H9 (cell line): ENCODE results near the gene CD84. TPM values are rescaled to one million over a fixed set of nuclear protein-coding genes. Genes with fewer than 3 reads are reported as not detected.

Source experiments
- DNase-seq: peaks from one replicate; pipeline ENCODE4 v3.0.0-alpha.2; 2017
- H2AFZ ChIP-seq: one replicate; pipeline ENCODE4 v1.6.1; 2013; ENCODE audit warnings: mild to moderate bottlenecking, low read length, control low read depth, moderate library complexity
- H2AK5ac ChIP-seq: 2 replicates; pipeline ENCODE4 v1.6.1; 2013; ENCODE audit warnings: low read length, control low read depth, mixed read lengths; ENCODE audit not compliant: insufficient read length
- H2BK120ac ChIP-seq: one replicate; pipeline ENCODE4 v1.6.1; 2013; ENCODE audit warnings: low read depth, mild to moderate bottlenecking, low read length, control low read depth, inconsistent platforms; ENCODE audit not compliant: poor library complexity, severe bottlenecking
- H2BK12ac ChIP-seq: 2 replicates; pipeline ENCODE4 v1.6.1; 2013; ENCODE audit warnings: low read length, control low read depth, mixed read lengths, low read depth; ENCODE audit not compliant: insufficient read length
- H2BK15ac ChIP-seq: 2 replicates; pipeline ENCODE4 v1.6.1; 2013; ENCODE audit warnings: low read depth, low read length, control low read depth
- H2BK20ac ChIP-seq: one replicate; pipeline ENCODE4 v1.6.1; 2013; ENCODE audit warnings: low read depth, mild to moderate bottlenecking, low read length, control low read depth, inconsistent platforms; ENCODE audit not compliant: poor library complexity, severe bottlenecking
- H2BK5ac ChIP-seq: 2 replicates; pipeline ENCODE4 v1.6.1; 2013; ENCODE audit warnings: low read length, control low read depth, mixed read lengths; ENCODE audit not compliant: insufficient read length
- H3K14ac ChIP-seq: 2 replicates; pipeline ENCODE4 v1.6.1; 2013; ENCODE audit warnings: low read length, control low read depth; ENCODE audit not compliant: insufficient read depth
- H3K18ac ChIP-seq: 2 replicates; pipeline ENCODE4 v1.6.1; 2013; ENCODE audit warnings: low read depth, mild to moderate bottlenecking, mixed read lengths, low read length, control low read depth; ENCODE audit not compliant: insufficient read length
- H3K23ac ChIP-seq: 2 replicates; pipeline ENCODE4 v1.6.1; 2013; ENCODE audit warnings: low read length, control low read depth, mixed read lengths, low read depth; ENCODE audit not compliant: insufficient read length
- H3K23me2 ChIP-seq: 2 replicates; pipeline ENCODE4 v1.6.1; 2013; ENCODE audit warnings: low read depth, mild to moderate bottlenecking, mixed read lengths, low read length, control low read depth; ENCODE audit not compliant: insufficient read length, poor library complexity, severe bottlenecking
- H3K27ac ChIP-seq: 2 replicates; pipeline ENCODE4 v1.5.1; 2013; ENCODE audit warnings: low read length, control low read depth, mixed read lengths, low read depth; ENCODE audit not compliant: insufficient read length
- H3K27me3 ChIP-seq: 2 replicates; pipeline ENCODE4 v1.6.1; 2013; ENCODE audit warnings: low read length, control low read depth, inconsistent platforms; ENCODE audit not compliant: insufficient read depth
- H3K4ac ChIP-seq: 2 replicates; pipeline ENCODE4 v1.6.1; 2013; ENCODE audit warnings: low read depth, mild to moderate bottlenecking, control low read depth, inconsistent platforms, low read length, moderate library complexity
- H3K4me1 ChIP-seq: 2 replicates; pipeline ENCODE4 v1.6.1; 2013; ENCODE audit warnings: low read length, control low read depth, inconsistent platforms; ENCODE audit not compliant: insufficient read depth
- H3K4me2 ChIP-seq: 2 replicates; pipeline ENCODE4 v1.6.1; 2013; ENCODE audit warnings: low read length, control low read depth, mixed read lengths; ENCODE audit not compliant: insufficient read length, insufficient read depth
- H3K56ac ChIP-seq: 2 replicates; pipeline ENCODE4 v1.6.1; 2013; ENCODE audit warnings: low read depth, mild to moderate bottlenecking, mixed read lengths, low read length, control low read depth; ENCODE audit not compliant: insufficient read length
- H3K79me1 ChIP-seq: 2 replicates; pipeline ENCODE4 v1.6.1; 2013; ENCODE audit warnings: low read depth, mild to moderate bottlenecking, moderate library complexity, low read length, control low read depth, inconsistent platforms; ENCODE audit not compliant: insufficient read depth, poor library complexity, severe bottlenecking
- H3K79me2 ChIP-seq: 2 replicates; pipeline ENCODE4 v1.6.1; 2013; ENCODE audit warnings: low read length, control low read depth, inconsistent platforms; ENCODE audit not compliant: insufficient read depth
- H3K9ac ChIP-seq: 2 replicates; pipeline ENCODE4 v1.6.1; 2013; ENCODE audit warnings: low read length, control low read depth, mixed read lengths; ENCODE audit not compliant: insufficient read length; ENCODE audit errors: extremely low read depth
- H3K9me3 ChIP-seq: one replicate; pipeline ENCODE4 v1.6.1; 2013; ENCODE audit warnings: low read depth, low read length, inconsistent platforms; ENCODE audit not compliant: control insufficient read depth
- H3T11ph ChIP-seq: one replicate; pipeline ENCODE4 v1.6.1; 2013; ENCODE audit warnings: mild to moderate bottlenecking, low read length, control low read depth, inconsistent platforms
- H4K20me1 ChIP-seq: one replicate; pipeline ENCODE4 v1.6.1; 2013; ENCODE audit not compliant: control insufficient read depth, insufficient read length, insufficient read depth
- H4K5ac ChIP-seq: 2 replicates; pipeline ENCODE4 v1.6.1; 2013; ENCODE audit warnings: low read depth, mild to moderate bottlenecking, mixed read lengths, low read length, control low read depth; ENCODE audit not compliant: insufficient read length
- H4K8ac ChIP-seq: replicated peaks from 2 replicates; pipeline ENCODE4 v1.6.1; 2013; ENCODE audit warnings: low read length, control low read depth, mixed read lengths, low read depth; ENCODE audit not compliant: insufficient read length
- H4K91ac ChIP-seq: 2 replicates; pipeline ENCODE4 v1.6.1; 2013; ENCODE audit warnings: low read depth, mild to moderate bottlenecking, moderate library complexity, mixed read lengths, low read length, control low read depth; ENCODE audit not compliant: insufficient read length
- H3K27ac Mint-ChIP-seq, 3 experiments: 2 replicates in 2 of 3; 3 replicates in 1 of 3; pipeline ENCODE4 v1.8.0; 2020 to 2021; ENCODE audit warnings: mixed read lengths in 3 of 3, mild to moderate bottlenecking in 1 of 3, moderate library complexity in 1 of 3
- H3K27me3 Mint-ChIP-seq: 2 replicates; pipeline ENCODE4 v1.8.0; 2021; ENCODE audit warnings: low read depth, mild to moderate bottlenecking, moderate library complexity, mixed read lengths
- H3K36me3 Mint-ChIP-seq, 3 experiments: 2 replicates in 2 of 3; 3 replicates in 1 of 3; pipeline ENCODE4 v1.8.0; 2020 to 2021; ENCODE audit warnings: low read depth in 3 of 3, mixed read lengths in 3 of 3; ENCODE audit not compliant: insufficient read depth in 1 of 3
- H3K4me1 Mint-ChIP-seq, 2 experiments: 2 replicates each; pipeline ENCODE4 v1.8.0; 2020; ENCODE audit warnings: mixed read lengths in 2 of 2
- H3K4me3 Mint-ChIP-seq, 2 experiments: 2 replicates in 1 of 2; 3 replicates in 1 of 2; pipeline ENCODE4 v1.8.0; 2020 to 2021; ENCODE audit warnings: mild to moderate bottlenecking in 2 of 2, mixed read lengths in 2 of 2, moderate library complexity in 1 of 2
- H3K9me3 Mint-ChIP-seq, 2 experiments: 2 replicates in 1 of 2; 3 replicates in 1 of 2; pipeline ENCODE4 v1.8.0; 2020; ENCODE audit warnings: mild to moderate bottlenecking in 2 of 2, mixed read lengths in 2 of 2, moderate library complexity in 1 of 2
- WGBS: extraction: QIAGEN DNeasy Blood & Tissue Kit; methylation state at CpG from one replicate; pipeline ENCODE4 v1.1.7; 2013; ENCODE audit warnings: missing lambda C conversion rate, low lambda C conversion rate, mixed read lengths; ENCODE audit not compliant: insufficient read length; ENCODE audit errors: extremely low coverage; 5-methylcytosine and 5-hydroxymethylcytosine counted together
- total RNA-seq: library from RNA; stranded (reverse); gene quantifications from 2 replicates; pipeline ENCODE4 v1.2.1, GENCODE V29; 2021
- TF ChIP-seq, protein P1 (sequence below): fragments of 200-600 bp; sonication (generic); conservative IDR thresholded peaks from 3 replicates; pipeline ENCODE4 v1.8.0; 2021; ENCODE audit warnings: antibody characterized with exemption, mild to moderate bottlenecking

The CD84 gene
- total RNA-seq, 1 experiment from 2014 or later: not detected

DNA sequence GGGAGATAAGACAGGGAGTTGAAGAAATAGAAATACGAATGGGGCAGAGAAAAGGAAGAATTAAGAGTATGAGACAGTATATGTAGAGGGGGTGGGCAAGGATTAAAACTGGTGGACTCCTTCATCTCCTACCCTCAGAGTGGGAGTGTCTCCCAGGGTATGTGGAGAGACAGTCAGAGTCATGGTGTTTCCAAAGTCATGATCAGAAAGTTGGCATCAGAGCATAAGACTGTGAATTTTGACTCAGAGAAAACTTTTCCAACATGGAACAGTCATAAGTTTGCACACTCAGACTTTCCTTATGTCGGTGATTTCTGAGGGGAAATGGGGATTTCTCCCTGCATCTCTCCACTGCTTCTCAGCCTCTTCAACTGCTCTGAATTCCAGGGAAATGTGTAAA, 2.4 kb downstream of the CD84 start:
- H3K23me2 ChIP-seq: no peaks in the 10 kb centered on the region
- no peak overlapping the region for H2BK15ac ChIP-seq
- no peaks in the 10 kb centered on the region for H3K4me1 ChIP-seq
- no peak overlapping the region for H4K8ac ChIP-seq
- no peaks in the 10 kb centered on the region for H3K27me3 ChIP-seq
- no peak overlapping the region for H3T11ph ChIP-seq
- Mint-ChIP-seq H3K9me3 (no peaks in the 10 kb centered on the region), H3K4me1 (0 out of 4 replicates have a peak, but pooled peaks cover 2% of the 10 kb centered on the region in 2 experiments), H3K27me3 (0 out of 2 replicates have a peak, but pooled peaks cover 1% of the 10 kb centered on the region), H3K36me3 (no peaks in the 10 kb centered on the region), H3K27ac (no peak overlapping the region), H3K4me3 (no peak overlapping the region)
- H3K79me1 ChIP-seq: no peaks in the 10 kb centered on the region
- H3K4ac ChIP-seq: no peak overlapping the region
- H2BK20ac ChIP-seq: no peak overlapping the region
- no peak overlapping the region for H3K27ac ChIP-seq
- no peak overlapping the region for H4K5ac ChIP-seq
- no peak overlapping the region for H3K4me2 ChIP-seq
- no peak overlapping the region for H2BK120ac ChIP-seq
- H3K23ac ChIP-seq: no peak overlapping the region
- H4K20me1 ChIP-seq: no peaks in the 10 kb centered on the region
- H2BK5ac ChIP-seq: no peak overlapping the region
- no peak overlapping the region for H2AFZ ChIP-seq
- H2BK12ac ChIP-seq: no peak overlapping the region
- no CpG with 5 or more reads among the region's 2 CpGs for WGBS
- TF ChIP-seq, protein P1, sequence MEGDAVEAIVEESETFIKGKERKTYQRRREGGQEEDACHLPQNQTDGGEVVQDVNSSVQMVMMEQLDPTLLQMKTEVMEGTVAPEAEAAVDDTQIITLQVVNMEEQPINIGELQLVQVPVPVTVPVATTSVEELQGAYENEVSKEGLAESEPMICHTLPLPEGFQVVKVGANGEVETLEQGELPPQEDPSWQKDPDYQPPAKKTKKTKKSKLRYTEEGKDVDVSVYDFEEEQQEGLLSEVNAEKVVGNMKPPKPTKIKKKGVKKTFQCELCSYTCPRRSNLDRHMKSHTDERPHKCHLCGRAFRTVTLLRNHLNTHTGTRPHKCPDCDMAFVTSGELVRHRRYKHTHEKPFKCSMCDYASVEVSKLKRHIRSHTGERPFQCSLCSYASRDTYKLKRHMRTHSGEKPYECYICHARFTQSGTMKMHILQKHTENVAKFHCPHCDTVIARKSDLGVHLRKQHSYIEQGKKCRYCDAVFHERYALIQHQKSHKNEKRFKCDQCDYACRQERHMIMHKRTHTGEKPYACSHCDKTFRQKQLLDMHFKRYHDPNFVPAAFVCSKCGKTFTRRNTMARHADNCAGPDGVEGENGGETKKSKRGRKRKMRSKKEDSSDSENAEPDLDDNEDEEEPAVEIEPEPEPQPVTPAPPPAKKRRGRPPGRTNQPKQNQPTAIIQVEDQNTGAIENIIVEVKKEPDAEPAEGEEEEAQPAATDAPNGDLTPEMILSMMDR: no peak
- no peak overlapping the region for H2AK5ac ChIP-seq
- H3K9ac ChIP-seq: no peak overlapping the region
- no peak overlapping the region for H3K56ac ChIP-seq
- DNase-seq: no peak
- H3K18ac ChIP-seq: no peak overlapping the region
- H3K79me2 ChIP-seq: no peaks in the 10 kb centered on the region
- H4K91ac ChIP-seq: no peak overlapping the region
- H3K14ac ChIP-seq: no peak overlapping the region
- H3K9me3 ChIP-seq: no peaks in the 10 kb centered on the region
